Keratinocyte (primary cell): ENCODE results near the gene MAB21L2.

ENCODE experiments used
- CTCF ChIP-seq, 3 experiments: IDR thresholded peaks in 1 of 3; conservative IDR thresholded peaks in 1 of 3; optimal IDR thresholded peaks in 1 of 3; 2 replicates in 2 of 3; 3 replicates in 1 of 3; pipeline versions ENCODE3 to v1.5.1; 2011; ENCODE audit warnings: low read length in 3 of 3, mild to moderate bottlenecking in 3 of 3, moderate library complexity in 2 of 3, control low read depth in 1 of 3, inconsistent platforms in 1 of 3; ENCODE audit not compliant: insufficient read depth in 2 of 3; ENCODE audit errors: extremely low read depth in 1 of 3
- EZH2 ChIP-seq: IDR thresholded peaks from one replicate; pipeline ENCODE4 v1.6.1; 2012; ENCODE audit warnings: inconsistent platforms, mild to moderate bottlenecking, low read length, moderate library complexity

GRCh38 chr4:150541681-150542080, 40.3 kb upstream of the MAB21L2 start:
- TF ChIP-seq CTCF (optimal IDR thresholded peaks at IDR 0.05 in 1 of 3, IDR thresholded peaks at IDR 0.05 in 1 of 3, conservative IDR thresholded peaks at IDR 0.05 in 1 of 3; ENCODE audit: extremely low read depth in 1 of 3, insufficient read depth in 2 of 3, low read length in 3 of 3) (no peak), EZH2 (no peak)
